ENCODE measurements around the gene SMIM30. TPM values are rescaled to one million over a fixed set of nuclear protein-coding genes. Genes with fewer than 3 reads are reported as not detected.

The SMIM30 gene
- total RNA-seq, 1 experiment from 2014 or later = 32.3 TPM

- Histone ChIP-seq H3K27me3 (ENCODE audit: insufficient read depth, low read length) (no peaks in the 10 kb centered on the region), H3K56ac (ENCODE audit: insufficient read length, low read depth, low read length) (no peak overlapping the region)
- no CpG with 5 or more reads among the region's 1 CpG for WGBS (ENCODE audit: extremely low coverage, insufficient read length, low lambda C conversion rate)
Observed at GRCh38 chr7:113093561-113093960, 24.8 kb downstream of the SMIM30 start.

More at GRCh38 chr7:113093561-113093960, 24.8 kb downstream of the SMIM30 start:
- Histone ChIP-seq H2AFZ (ENCODE audit: low read length) (no peak overlapping the region), H3K27ac (ENCODE audit: insufficient read length, low read depth, low read length) (no peak overlapping the region), H3K9me3 (ENCODE audit: control insufficient read depth, low read depth, low read length) (no peaks in the 10 kb centered on the region), H2BK12ac (ENCODE audit: insufficient read length, low read depth, low read length) (no peak overlapping the region), H2BK15ac (ENCODE audit: low read depth, low read length) (no peak overlapping the region), H3K14ac (ENCODE audit: insufficient read depth, low read length) (no peak overlapping the region), H3K79me1 (ENCODE audit: insufficient read depth, low read depth, low read length, poor library complexity, severe bottlenecking) (no peaks in the 10 kb centered on the region), H3K79me2 (ENCODE audit: insufficient read depth, low read length) (no peaks in the 10 kb centered on the region), H3T11ph (ENCODE audit: low read length) (no peak overlapping the region), H4K5ac (ENCODE audit: insufficient read length, low read depth, low read length) (no peak overlapping the region), H2BK20ac (ENCODE audit: low read depth, low read length, poor library complexity, severe bottlenecking) (no peak overlapping the region), H3K4ac (ENCODE audit: low read depth, low read length) (no peak overlapping the region), H2AK5ac (ENCODE audit: insufficient read length, low read length) (no peak overlapping the region), H3K4me2 (ENCODE audit: insufficient read depth, insufficient read length, low read length) (no peak overlapping the region), H4K20me1 (ENCODE audit: control insufficient read depth, insufficient read depth, insufficient read length) (no peaks in the 10 kb centered on the region), H4K91ac (ENCODE audit: insufficient read length, low read depth, low read length) (no peak overlapping the region), H3K4me1 (ENCODE audit: insufficient read depth, low read length) (no peaks in the 10 kb centered on the region), H4K8ac (replicated peaks; ENCODE audit: insufficient read length, low read depth, low read length) (no peak overlapping the region), H3K18ac (ENCODE audit: insufficient read length, low read depth, low read length) (no peak overlapping the region), H3K9ac (ENCODE audit: extremely low read depth, insufficient read length, low read length) (no peak overlapping the region), H2BK120ac (ENCODE audit: low read depth, low read length, poor library complexity, severe bottlenecking) (no peak overlapping the region), H3K23ac (ENCODE audit: insufficient read length, low read depth, low read length) (no peak overlapping the region), H2BK5ac (ENCODE audit: insufficient read length, low read length) (no peak overlapping the region), H3K23me2 (ENCODE audit: insufficient read length, low read depth, low read length, poor library complexity, severe bottlenecking) (no peaks in the 10 kb centered on the region)
- H3K27ac Mint-ChIP-seq = no peak overlapping the region
- no peak overlapping the region for H3K4me3 Mint-ChIP-seq
- TF ChIP-seq CTCF (conservative IDR thresholded peaks at IDR 0.05) = no peak
- H3K9me3 Mint-ChIP-seq = no peaks in the 10 kb centered on the region
- peaks cover 23% of the 10 kb centered on the region for H3K27me3 Mint-ChIP-seq (ENCODE audit: low read depth)
- H3K36me3 Mint-ChIP-seq (ENCODE audit: insufficient read depth in 1 of 3, low read depth in 3 of 3) = no peaks in the 10 kb centered on the region
- DNase-seq = no peak
- no peaks in the 10 kb centered on the region for H3K4me1 Mint-ChIP-seq

Measured in H9 (cell line).